A549 (cell line): ENCODE data around the gene IFITM10. TPM values are rescaled to one million over a fixed set of nuclear protein-coding genes. Genes with fewer than 3 reads are reported as not detected.

Experiments used
- ATAC-seq, 2 experiments: fragments of 200-7000 bp in 1 of 2; fragments of >200 bp in 1 of 2; cut with Nextera tagmentation in 1 of 2; cut with Tn5 transposase in 1 of 2; 3 replicates each; pipeline versions ENCODE4 v1.8.0 to v1.9.1; 2018 to 2020; ENCODE audit warnings: mild to moderate bottlenecking in 1 of 2, moderate library complexity in 1 of 2
- CTCF ChIA-PET: fragments of 300-600 bp; sonication (Branson Sonifier 250); formaldehyde crosslinking; extraction: SDS; loops from one replicate; lab custom pipeline; 2021; ENCODE audit warnings: antibody characterized with exemption, inconsistent platforms; lab: Yijun Ruan, JAX
- POLR2A ChIA-PET: fragments of 350-600 bp; formaldehyde crosslinking; extraction: SDS; loops from one replicate; lab custom pipeline; 2021; ENCODE audit warnings: antibody characterized with exemption, inconsistent platforms; lab: Yijun Ruan, JAX
- DNase-seq, 2 experiments: peaks; one replicate each; pipeline versions ENCODE4 v3.0.0 to v3.0.0-alpha.2; 2011 to 2016; ENCODE audit warnings: low read depth in 1 of 2, low spot score in 1 of 2
- FAIRE-seq: peaks from 2 replicates; lab custom pipeline; 2011; peaks lifted over from hg19 to GRCh38; lab: Jason Lieb, UNC
- H3K27ac ChIP-seq, 2 experiments: fragments of >200 bp; sonication (Bioruptor Twin); formaldehyde crosslinking; 3 replicates each; pipeline ENCODE4 v1.5.1; 2016 to 2017
- H3K4me1 ChIP-seq: fragments of >200 bp; sonication (Bioruptor Twin); formaldehyde crosslinking; 3 replicates; pipeline ENCODE4 v1.6.1; 2016
- H3K4me2 ChIP-seq: fragments of >200 bp; sonication (Bioruptor Twin); formaldehyde crosslinking; 3 replicates; pipeline ENCODE4 v1.6.1; 2016
- H3K4me3 ChIP-seq: fragments of >200 bp; sonication (Bioruptor Twin); formaldehyde crosslinking; 3 replicates; pipeline ENCODE4 v1.5.1; 2016
- H3K9me3 ChIP-seq: fragments of >200 bp; sonication (Bioruptor Twin); formaldehyde crosslinking; 3 replicates; pipeline ENCODE4 v1.6.1; 2016
- CBX8 ChIP-seq: fragments of 200-600 bp; sonication (generic); IDR thresholded peaks from 2 replicates; pipeline ENCODE4 v1.6.1; 2016
- CEBPB ChIP-seq, 2 experiments: fragments of >200 bp in 1 of 2; sonication (Bioruptor Twin) in 1 of 2; formaldehyde crosslinking in 1 of 2; IDR thresholded peaks; 2 replicates each; pipeline ENCODE4 v1.6.1; 2012 to 2016
- CTCF ChIP-seq: fragments of >200 bp; sonication (Bioruptor Twin); formaldehyde crosslinking; IDR thresholded peaks from 3 replicates; pipeline ENCODE4 v1.5.1; 2016
- FOSB ChIP-seq: fragments of 250-450 bp; sonication (Bioruptor Pico); IDR thresholded peaks from 2 replicates; pipeline ENCODE4 v1.5.0; 2020; ENCODE audit warnings: mild to moderate bottlenecking, moderate library complexity
- FOSL2 ChIP-seq, 2 experiments: fragments of 450-650 bp in 1 of 2; fragments of >200 bp in 1 of 2; sonication (Bioruptor Twin) in 1 of 2; formaldehyde crosslinking; IDR thresholded peaks; 2 replicates each; pipeline versions ENCODE4 v1.5.0 to v1.6.1; 2016 to 2020; ENCODE audit warnings: mild to moderate bottlenecking in 1 of 2, moderate library complexity in 1 of 2
- FOXS1 ChIP-seq: fragments of 250-450 bp; sonication (Bioruptor Pico); IDR thresholded peaks from 2 replicates; pipeline ENCODE4 v1.5.0; 2020; ENCODE audit warnings: mild to moderate bottlenecking, moderate library complexity
- JUN ChIP-seq, 2 experiments: fragments of >200 bp; sonication (Bioruptor Twin); formaldehyde crosslinking; IDR thresholded peaks; 2 replicates in 1 of 2; 3 replicates in 1 of 2; pipeline ENCODE4 v1.6.1; 2016 to 2017
- MAFK ChIP-seq: fragments of 450-650 bp; IDR thresholded peaks from 2 replicates; pipeline ENCODE4 v1.6.1; 2014; ENCODE audit not compliant: partially characterized antibody
- MAX ChIP-seq: IDR thresholded peaks from 2 replicates; pipeline ENCODE4 v1.6.1; 2012
- PHF8 ChIP-seq: fragments of 200-600 bp; sonication (generic); IDR thresholded peaks from 2 replicates; pipeline ENCODE4 v1.6.1; 2016; ENCODE audit warnings: low read depth, mild to moderate bottlenecking, antibody characterized with exemption, moderate library complexity, borderline replicate concordance
- POLR2A ChIP-seq: IDR thresholded peaks from 2 replicates; pipeline ENCODE4 v1.6.1; 2012; ENCODE audit warnings: mild to moderate bottlenecking, low read length
- RAD21 ChIP-seq, 2 experiments: fragments of >200 bp in 1 of 2; sonication (Bioruptor Twin) in 1 of 2; formaldehyde crosslinking in 1 of 2; IDR thresholded peaks in 1 of 2; conservative IDR thresholded peaks in 1 of 2; 2 replicates in 1 of 2; 3 replicates in 1 of 2; pipeline ENCODE4 v1.6.1; 2012 to 2018; ENCODE audit warnings: inconsistent platforms in 1 of 2
- RCOR1 ChIP-seq: fragments of 150-350 bp; IDR thresholded peaks from 2 replicates; pipeline ENCODE4 v1.6.1; 2014; ENCODE audit warnings: antibody characterized with exemption, low read length, low read depth
- RNF2 ChIP-seq: fragments of 200-600 bp; sonication (generic); IDR thresholded peaks from 2 replicates; pipeline ENCODE4 v1.6.1; 2016; ENCODE audit warnings: low read depth, mild to moderate bottlenecking, antibody characterized with exemption, moderate library complexity, borderline replicate concordance
- SMC3 ChIP-seq: fragments of >200 bp; sonication (Bioruptor Twin); formaldehyde crosslinking; IDR thresholded peaks from 3 replicates; pipeline ENCODE4 v1.6.1; 2018; ENCODE audit warnings: inconsistent platforms
- WGBS: methylation state at CpG from one replicate; pipeline ENCODE4 v1.1.6; 2017; ENCODE audit errors: missing lambda C conversion rate; 5-methylcytosine and 5-hydroxymethylcytosine counted together
- polyA plus RNA-seq, 4 experiments: library from polyadenylated mRNA; depleted of rRNA in 3 of 4; stranded (reverse); fragments of >200 nt; fragmentation: RNase III in 1 of 4; extraction: RNeasy Plus Mini Kit Qiagen cat#74134 plus additional on column Dnase treatment in 1 of 4; gene quantifications; 2 replicates in 3 of 4; 3 replicates in 1 of 4; pipeline ENCODE4 v1.2.3, GENCODE V29; 2011 to 2017
- TF ChIP-seq, protein P1 (sequence below): fragments of >200 bp; sonication (Bioruptor Twin); formaldehyde crosslinking; IDR thresholded peaks from 2 replicates; pipeline ENCODE4 v1.6.1; 2016

Gene IFITM10
- polyA plus RNA-seq, 2 of the 4 experiments (the other 2 are of a cell fraction) = 0.28 to 0.67 TPM

DNA sequence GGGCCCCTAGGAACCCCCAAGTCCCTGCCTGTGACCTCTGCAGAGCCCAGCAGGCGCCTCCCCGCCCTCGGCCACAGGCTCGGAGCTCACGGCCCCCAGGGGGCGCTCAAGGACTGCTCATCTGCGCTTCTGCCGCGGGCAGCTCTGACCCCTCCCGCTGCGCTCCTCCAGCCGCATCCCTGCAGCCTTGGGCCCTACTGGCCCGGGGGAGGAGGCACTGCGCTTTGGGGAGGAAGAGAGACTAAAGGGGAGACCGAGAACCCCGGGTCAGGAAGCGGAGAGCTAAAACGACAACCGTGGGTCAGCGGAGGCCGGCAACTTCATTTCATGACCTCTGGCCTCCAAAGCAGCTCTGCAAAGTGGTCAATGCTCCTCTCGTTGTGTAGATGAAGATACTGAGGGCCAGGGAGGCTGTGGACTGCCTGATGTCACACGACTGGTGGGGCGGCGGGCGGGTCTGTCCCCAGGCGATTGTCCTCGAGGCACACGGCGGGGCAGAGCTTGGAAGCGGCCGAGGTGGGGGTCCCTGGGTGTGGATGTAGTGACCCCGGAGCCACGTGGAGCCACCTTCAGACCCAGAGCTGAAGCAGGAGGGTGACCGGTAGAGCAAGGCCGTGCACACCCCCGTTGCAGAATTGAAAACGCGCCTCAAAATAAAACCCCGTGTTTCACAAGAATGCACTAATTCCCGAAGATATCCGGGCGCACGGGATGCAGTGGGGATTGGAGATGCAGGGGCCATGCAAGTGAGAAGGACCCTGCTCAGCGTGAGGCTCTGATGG is 56.1 kb downstream of the IFITM10 start:
- CTCF ChIA-PET = interaction anchor here (0.6 to 7.8 kb wide), 102 partner anchors 8 to 470 kb away, joined by 3 to 605 read pairs (median 6); partner anchors contain the start of genes CTSD, H19, KRTAP5-5 and LSP1
- POLR2A ChIA-PET = interaction anchor here (0.6 to 2.3 kb wide), 7 partner anchors 41 to 141 kb away, joined by 3 to 39 read pairs (median 4); partner anchors contain the start of genes IFITM10 and SYT8
- WGBS = 57% methylated on average over 29 of the region's 45 CpGs

GRCh38 chr11:1693327-1694063 is 56.9 kb downstream of the IFITM10 start:
- TF ChIP-seq JUN (IDR thresholded peaks at IDR 0.05) = peak in 1 of 2 experiments; percentile 15; a peak in 2 of 5 replicates
- TF ChIP-seq FOXS1 (CRISPR knock-in tag) = no peak
- no peak for TF ChIP-seq CEBPB (IDR thresholded peaks at IDR 0.05)
- peak; percentile 32 for TF ChIP-seq POLR2A
- TF ChIP-seq MAFK = no peak
- TF ChIP-seq, protein P1, sequence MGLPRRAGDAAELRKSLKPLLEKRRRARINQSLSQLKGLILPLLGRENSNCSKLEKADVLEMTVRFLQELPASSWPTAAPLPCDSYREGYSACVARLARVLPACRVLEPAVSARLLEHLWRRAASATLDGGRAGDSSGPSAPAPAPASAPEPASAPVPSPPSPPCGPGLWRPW = no peak
- 0 out of 2 replicates have a peak, but pooled peaks have one; percentile 24 for TF ChIP-seq PHF8
- peak; percentile 86 for TF ChIP-seq SMC3
- no peak for TF ChIP-seq RCOR1
- TF ChIP-seq RAD21 (conservative IDR thresholded peaks at IDR 0.05 in 1 of 2, IDR thresholded peaks at IDR 0.05 in 1 of 2) = peak; percentile 44 to 70
- TF ChIP-seq RNF2 = no peak
- TF ChIP-seq FOSB = no peak
- TF ChIP-seq CTCF = peak; percentile 90
- no peak for TF ChIP-seq FOSL2 (IDR thresholded peaks at IDR 0.05)
- TF ChIP-seq FOSL2 (CRISPR knock-in tag; IDR thresholded peaks at IDR 0.05) = no peak
- peak; percentile 37; the same call in 1 of the 2 replicates for TF ChIP-seq MAX
- 7% methylated on average over 31 of the region's 37 CpGs for WGBS
- H3K27ac ChIP-seq = peak overlapping the region; percentile 87 to 92
- peak; percentile 80 to 91 for ATAC-seq
- no peaks in the 10 kb centered on the region for H3K4me1 ChIP-seq
- ChIA-PET POLR2A (interaction anchor here (0.6 to 2.3 kb wide), 7 partner anchors 41 to 142 kb away, joined by 3 to 39 read pairs (median 4); partner anchors contain the start of genes IFITM10 and SYT8), CTCF (interaction anchor here (0.6 to 7.8 kb wide), 114 partner anchors 8 to 470 kb away, joined by 3 to 605 read pairs (median 6); partner anchors contain the start of genes CTSD, H19, KRTAP5-5 and LSP1)
- no peaks in the 10 kb centered on the region for H3K9me3 ChIP-seq
- H3K4me3 ChIP-seq = peak overlapping the region; percentile 62
- no peak for FAIRE-seq
- DNase-seq = peak; percentile 82 to 90
- H3K4me2 ChIP-seq = peak overlapping the region; percentile 100

More for the DNA sequence above, 56.1 kb downstream of the IFITM10 start:
- no peak for FAIRE-seq
- DNase-seq = peak; percentile 80 to 88
- ATAC-seq = peak; percentile 82 to 95
- Histone ChIP-seq H3K4me1 (no peaks in the 10 kb centered on the region), H3K9me3 (no peaks in the 10 kb centered on the region), H3K27ac (peak overlapping the region; percentile 87 to 92), H3K4me2 (peak overlapping the region; percentile 100), H3K4me3 (peak overlapping the region; percentile 62)
- no peak for TF ChIP-seq JUN (IDR thresholded peaks at IDR 0.05)
- peak; percentile 88 for TF ChIP-seq CTCF
- TF ChIP-seq RAD21 (conservative IDR thresholded peaks at IDR 0.05 in 1 of 2, IDR thresholded peaks at IDR 0.05 in 1 of 2) = peak; percentile 94 to 99
- TF ChIP-seq CBX8 = no peak
- TF ChIP-seq SMC3 = peak; percentile 97
- TF ChIP-seq, all 56 proteins: peak for 3
